Stimulated activated naive CD4-positive, alpha-beta T cell treated with Interleukin-2 at 50 U/mL for 16 hours (primary cell): ENCODE data around the gene G6PD.
"Not testable (repeated sequence)": the region's sequence is repeated elsewhere in the genome, so short reads cannot be mapped to it uniquely, and the experiment has no call there.

Experiments
- DNase-seq: peaks from one replicate; lab custom pipeline; 2025; lab: John Stamatoyannopoulos, UW

The G6PD gene

GRCh38 chrX:154515090-154515965, 31.3 kb downstream of the G6PD start:
- peak; percentile 20 for DNase-seq

GRCh38 chrX:154513716-154514115, 32.9 kb downstream of the G6PD start:
- DNase-seq = no peak

GRCh38 chrX:154512879-154513553, 33.6 kb downstream of the G6PD start:
- DNase-seq = no peak

- no peak for DNase-seq
Measured at GRCh38 chrX:154511761-154512160, 34.9 kb downstream of the G6PD start.

GRCh38 chrX:154509455-154509854, 37.2 kb downstream of the G6PD start:
- no peak for DNase-seq

GRCh38 chrX:154508384-154508745, 38.3 kb downstream of the G6PD start:
- no peak for DNase-seq

GRCh38 chrX:154507673-154508383, 38.8 kb downstream of the G6PD start:
- no peak for DNase-seq

GRCh38 chrX:154506483-154507332, 39.9 kb downstream of the G6PD start:
- DNase-seq = no peak

GRCh38 chrX:154505734-154506133, 40.9 kb downstream of the G6PD start:
- no peak for DNase-seq

- no peak for DNase-seq
Measured at GRCh38 chrX:154502989-154503388, 43.7 kb downstream of the G6PD start.

- no peak for DNase-seq
Measured at GRCh38 chrX:154502098-154502497, 44.5 kb downstream of the G6PD start.

GRCh38 chrX:154501423-154501822, 45.2 kb downstream of the G6PD start:
- not testable (repeated sequence) for DNase-seq

- not testable (repeated sequence) for DNase-seq
Measured at GRCh38 chrX:154496591-154497137, 50.0 kb downstream of the G6PD start.

- DNase-seq = no peak
Measured at GRCh38 chrX:154495472-154495922, 51.1 kb downstream of the G6PD start.

GRCh38 chrX:154494715-154495114, 51.9 kb downstream of the G6PD start:
- DNase-seq = no peak

GRCh38 chrX:154490414-154491083, 56.1 kb downstream of the G6PD start, which contains the start of gene SLC10A3:
TSS of gene SLC10A3 (minus strand) at chrX:154490629. CDS start at chrX:154488940, 1,689 bp downstream.
- DNase-seq = peak; percentile 81

GRCh38 chrX:154490021-154490413, 56.6 kb downstream of the G6PD start:
- DNase-seq = peak; percentile 30

GRCh38 chrX:154489182-154489581, 57.5 kb downstream of the G6PD start:
- no peak for DNase-seq

GRCh38 chrX:154488336-154489075, 58.1 kb downstream of the G6PD start:
- no peak for DNase-seq
